GM18507 (cell line): ENCODE measurements around the gene HYAL2.

Experiments
- DNase-seq: peaks from one replicate; pipeline ENCODE4 v3.0.0; 2011; ENCODE audit warnings: low read depth; ENCODE audit not compliant: insufficient read length; ENCODE audit errors: extremely low spot score
- FAIRE-seq: peaks from 2 replicates; lab custom pipeline; 2011; peaks lifted over from hg19 to GRCh38; lab: Jason Lieb, UNC

Gene HYAL2

GRCh38 chr3:50322386-50323091, at the start of gene HYAL2:
Gene HYAL2 (minus strand): TSS chr3:50322745. CDS start chr3:50320489, 2,256 bp downstream.
- FAIRE-seq (no peak), DNase-seq (no peak)

- no peak for FAIRE-seq
- DNase-seq: no peak
Observed at GRCh38 chr3:50371133-50371685, 48.7 kb upstream of the HYAL2 start.

- FAIRE-seq: no peak
- DNase-seq: no peak
Observed at GRCh38 chr3:50370594-50370993, 48.0 kb upstream of the HYAL2 start.

- no peak for DNase-seq
- no peak for FAIRE-seq
Observed at GRCh38 chr3:50369012-50369670, 46.6 kb upstream of the HYAL2 start.

GRCh38 chr3:50365842-50366220, 43.3 kb upstream of the HYAL2 start:
- DNase-seq (no peak), FAIRE-seq (no peak)

GRCh38 chr3:50365080-50365841, 42.7 kb upstream of the HYAL2 start:
- DNase-seq: peak; percentile 91
- FAIRE-seq: peak; percentile 94

GRCh38 chr3:50364573-50365079, 42.1 kb upstream of the HYAL2 start:
- no peak for DNase-seq
- FAIRE-seq: no peak

- no peak for FAIRE-seq
- no peak for DNase-seq
Observed at GRCh38 chr3:50359760-50360110, 37.2 kb upstream of the HYAL2 start.

GRCh38 chr3:50358911-50359759, 36.6 kb upstream of the HYAL2 start, which contains the start of gene TMEM115:
Gene TMEM115 (minus strand): TSS chr3:50359521. CDS start chr3:50359063, 458 bp downstream.
- DNase-seq (peak; percentile 98), FAIRE-seq (peak; percentile 100)

- DNase-seq: no peak
Observed at GRCh38 chr3:50358355-50358910, 35.9 kb upstream of the HYAL2 start.

GRCh38 chr3:50357481-50357880, 34.9 kb upstream of the HYAL2 start:
- no peak for FAIRE-seq

More at GRCh38 chr3:50358355-50358910, 35.9 kb upstream of the HYAL2 start:
- FAIRE-seq: no peak

GRCh38 chr3:50356553-50356952, 34.0 kb upstream of the HYAL2 start:
- no peak for FAIRE-seq
- DNase-seq: no peak

More at GRCh38 chr3:50357481-50357880, 34.9 kb upstream of the HYAL2 start:
- no peak for DNase-seq

- FAIRE-seq (no peak), DNase-seq (no peak)
Observed at GRCh38 chr3:50355829-50356552, 33.4 kb upstream of the HYAL2 start.

- FAIRE-seq: no peak
- DNase-seq: no peak
Observed at GRCh38 chr3:50354850-50355249, 32.3 kb upstream of the HYAL2 start.

- FAIRE-seq (no peak), DNase-seq (no peak)
Observed at GRCh38 chr3:50354186-50354764, 31.7 kb upstream of the HYAL2 start.

- FAIRE-seq (no peak), DNase-seq (no peak)
Observed at GRCh38 chr3:50353245-50354004, 30.9 kb upstream of the HYAL2 start.

GRCh38 chr3:50352781-50353180, 30.2 kb upstream of the HYAL2 start:
- FAIRE-seq (no peak), DNase-seq (no peak)
